Measurements from ENCODE around the gene PTPRT.

PTPRT gene

GRCh38 chr20:42472198-42472597 is 717.5 kb downstream of the PTPRT start:
- Histone ChIP-seq H3K4me1 (ENCODE audit: insufficient read depth, low read length) (no peaks in the 10 kb centered on the region), H3K27me3 (ENCODE audit: insufficient read depth, low read length) (no peaks in the 10 kb centered on the region), H3K9ac (ENCODE audit: low read depth, low read length) (no peak overlapping the region), H3K4me3 (ENCODE audit: low read length) (no peak overlapping the region), H3K9me3 (ENCODE audit: insufficient read depth, low read depth, low read length) (no peaks in the 10 kb centered on the region), H3K27ac (ENCODE audit: low read depth, low read length) (no peak overlapping the region), H3K36me3 (ENCODE audit: insufficient read depth, low read length) (no peaks in the 10 kb centered on the region)
- WGBS, result 92% methylated on average over 19 of the region's 19 CpGs

GRCh38 chr20:42461965-42462593 is 727.6 kb downstream of the PTPRT start:
- Histone ChIP-seq H3K36me3 (ENCODE audit: insufficient read depth, low read length) (no peaks in the 10 kb centered on the region), H3K9me3 (ENCODE audit: insufficient read depth, low read depth, low read length) (no peaks in the 10 kb centered on the region), H3K9ac (ENCODE audit: low read depth, low read length) (no peak overlapping the region), H3K27ac (ENCODE audit: low read depth, low read length) (no peak overlapping the region), H3K4me3 (ENCODE audit: low read length) (no peak overlapping the region), H3K27me3 (ENCODE audit: insufficient read depth, low read length) (no peaks in the 10 kb centered on the region), H3K4me1 (ENCODE audit: insufficient read depth, low read length) (peaks cover 19% of the 10 kb centered on the region)
- 87% methylated on average over 2 of the region's 2 CpGs for WGBS

- Histone ChIP-seq H3K9ac (ENCODE audit: low read depth, low read length) (no peak overlapping the region), H3K27ac (ENCODE audit: low read depth, low read length) (no peak overlapping the region), H3K36me3 (ENCODE audit: insufficient read depth, low read length) (no peaks in the 10 kb centered on the region), H3K27me3 (ENCODE audit: insufficient read depth, low read length) (no peaks in the 10 kb centered on the region), H3K4me1 (ENCODE audit: insufficient read depth, low read length) (peaks cover 19% of the 10 kb centered on the region), H3K9me3 (ENCODE audit: insufficient read depth, low read depth, low read length) (no peaks in the 10 kb centered on the region; the same call in 1 of the 2 replicates), H3K4me3 (ENCODE audit: low read length) (no peak overlapping the region)
- 100% methylated on average over 1 of the region's 2 CpGs for WGBS
Measured at GRCh38 chr20:42461291-42461690, 728.4 kb downstream of the PTPRT start.

GRCh38 chr20:42447270-42447669 is 742.4 kb downstream of the PTPRT start:
- no peak overlapping the region for H3K9ac ChIP-seq (ENCODE audit: low read depth, low read length)
- H3K4me1 ChIP-seq (ENCODE audit: insufficient read depth, low read length), result 0 out of 2 replicates have a peak, but pooled peaks cover 4% of the 10 kb centered on the region
- no peak overlapping the region for H3K4me3 ChIP-seq (ENCODE audit: low read length)
- H3K9me3 ChIP-seq (ENCODE audit: insufficient read depth, low read depth, low read length), result no peaks in the 10 kb centered on the region
- H3K27ac ChIP-seq (ENCODE audit: low read depth, low read length), result no peak overlapping the region
- H3K36me3 ChIP-seq (ENCODE audit: insufficient read depth, low read length), result no peaks in the 10 kb centered on the region
- WGBS, result 91% methylated on average over 2 of the region's 2 CpGs
- H3K27me3 ChIP-seq (ENCODE audit: insufficient read depth, low read length), result no peaks in the 10 kb centered on the region

- H3K27me3 ChIP-seq (ENCODE audit: insufficient read depth, low read length), result no peaks in the 10 kb centered on the region
- H3K27ac ChIP-seq (ENCODE audit: low read depth, low read length), result no peak overlapping the region
- H3K4me3 ChIP-seq (ENCODE audit: low read length), result no peak overlapping the region
- no peaks in the 10 kb centered on the region for H3K36me3 ChIP-seq (ENCODE audit: insufficient read depth, low read length)
- H3K4me1 ChIP-seq (ENCODE audit: insufficient read depth, low read length), result 0 out of 2 replicates have a peak, but pooled peaks cover 4% of the 10 kb centered on the region
- 82% methylated on average over 3 of the region's 3 CpGs for WGBS
- H3K9ac ChIP-seq (ENCODE audit: low read depth, low read length), result no peak overlapping the region
- no peaks in the 10 kb centered on the region for H3K9me3 ChIP-seq (ENCODE audit: insufficient read depth, low read depth, low read length)
Measured at GRCh38 chr20:42444799-42445198, 744.9 kb downstream of the PTPRT start.

- 0 out of 2 replicates have a peak, but pooled peaks cover 4% of the 10 kb centered on the region for H3K4me1 ChIP-seq (ENCODE audit: insufficient read depth, low read length)
- H3K4me3 ChIP-seq (ENCODE audit: low read length), result no peak overlapping the region
- H3K9ac ChIP-seq (ENCODE audit: low read depth, low read length), result no peak overlapping the region
- no peaks in the 10 kb centered on the region for H3K27me3 ChIP-seq (ENCODE audit: insufficient read depth, low read length)
- H3K9me3 ChIP-seq (ENCODE audit: insufficient read depth, low read depth, low read length), result no peaks in the 10 kb centered on the region
- no peak overlapping the region for H3K27ac ChIP-seq (ENCODE audit: low read depth, low read length)
- H3K36me3 ChIP-seq (ENCODE audit: insufficient read depth, low read length), result no peaks in the 10 kb centered on the region
- 80% methylated on average over 4 of the region's 4 CpGs for WGBS
Measured at GRCh38 chr20:42443200-42443599, 746.5 kb downstream of the PTPRT start.

GRCh38 chr20:42442716-42443115 is 747.0 kb downstream of the PTPRT start:
- Histone ChIP-seq H3K27me3 (ENCODE audit: insufficient read depth, low read length) (no peaks in the 10 kb centered on the region), H3K27ac (ENCODE audit: low read depth, low read length) (no peak overlapping the region), H3K4me1 (ENCODE audit: insufficient read depth, low read length) (0 out of 2 replicates have a peak, but pooled peaks cover 4% of the 10 kb centered on the region), H3K9me3 (ENCODE audit: insufficient read depth, low read depth, low read length) (no peaks in the 10 kb centered on the region), H3K9ac (ENCODE audit: low read depth, low read length) (no peak overlapping the region), H3K4me3 (ENCODE audit: low read length) (no peak overlapping the region), H3K36me3 (ENCODE audit: insufficient read depth, low read length) (no peaks in the 10 kb centered on the region)
- WGBS, result 91% methylated on average over 4 of the region's 6 CpGs

GRCh38 chr20:42441864-42442331 is 747.8 kb downstream of the PTPRT start:
- WGBS, result 74% methylated on average over 6 of the region's 6 CpGs
- H3K4me3 ChIP-seq (ENCODE audit: low read length), result no peak overlapping the region
- no peak overlapping the region for H3K9ac ChIP-seq (ENCODE audit: low read depth, low read length)
- no peaks in the 10 kb centered on the region for H3K27me3 ChIP-seq (ENCODE audit: insufficient read depth, low read length)
- no peaks in the 10 kb centered on the region for H3K36me3 ChIP-seq (ENCODE audit: insufficient read depth, low read length)
- H3K4me1 ChIP-seq (ENCODE audit: insufficient read depth, low read length), result 0 out of 2 replicates have a peak, but pooled peaks cover 2% of the 10 kb centered on the region
- H3K27ac ChIP-seq (ENCODE audit: low read depth, low read length), result no peak overlapping the region
- no peaks in the 10 kb centered on the region for H3K9me3 ChIP-seq (ENCODE audit: insufficient read depth, low read depth, low read length)

- 86% methylated on average over 11 of the region's 11 CpGs for WGBS
- Histone ChIP-seq H3K4me1 (ENCODE audit: insufficient read depth, low read length) (no peaks in the 10 kb centered on the region), H3K27me3 (ENCODE audit: insufficient read depth, low read length) (no peaks in the 10 kb centered on the region), H3K9ac (ENCODE audit: low read depth, low read length) (no peak overlapping the region), H3K36me3 (ENCODE audit: insufficient read depth, low read length) (no peaks in the 10 kb centered on the region), H3K27ac (ENCODE audit: low read depth, low read length) (no peak overlapping the region), H3K4me3 (ENCODE audit: low read length) (no peak overlapping the region), H3K9me3 (ENCODE audit: insufficient read depth, low read depth, low read length) (no peaks in the 10 kb centered on the region)
Measured at GRCh38 chr20:42441196-42441863, 748.4 kb downstream of the PTPRT start.

- 68% methylated on average over 1 of the region's 1 CpG for WGBS
- no peaks in the 10 kb centered on the region for H3K9me3 ChIP-seq (ENCODE audit: insufficient read depth, low read depth, low read length)
- H3K4me3 ChIP-seq (ENCODE audit: low read length), result no peak overlapping the region
- no peak overlapping the region for H3K9ac ChIP-seq (ENCODE audit: low read depth, low read length)
- H3K36me3 ChIP-seq (ENCODE audit: insufficient read depth, low read length), result no peaks in the 10 kb centered on the region
- H3K4me1 ChIP-seq (ENCODE audit: insufficient read depth, low read length), result no peaks in the 10 kb centered on the region
- H3K27ac ChIP-seq (ENCODE audit: low read depth, low read length), result no peak overlapping the region
- H3K27me3 ChIP-seq (ENCODE audit: insufficient read depth, low read length), result no peaks in the 10 kb centered on the region
Measured at GRCh38 chr20:42435230-42435629, 754.5 kb downstream of the PTPRT start.

GRCh38 chr20:42432496-42433334 is 757.0 kb downstream of the PTPRT start:
- Histone ChIP-seq H3K27me3 (ENCODE audit: insufficient read depth, low read length) (no peaks in the 10 kb centered on the region), H3K4me3 (ENCODE audit: low read length) (no peak overlapping the region), H3K4me1 (ENCODE audit: insufficient read depth, low read length) (no peaks in the 10 kb centered on the region), H3K9me3 (ENCODE audit: insufficient read depth, low read depth, low read length) (no peaks in the 10 kb centered on the region), H3K27ac (ENCODE audit: low read depth, low read length) (no peak overlapping the region), H3K36me3 (ENCODE audit: insufficient read depth, low read length) (no peaks in the 10 kb centered on the region), H3K9ac (ENCODE audit: low read depth, low read length) (no peak overlapping the region)
- 73% methylated on average over 6 of the region's 6 CpGs for WGBS

Data from HUES64 (cell line).